ENCODE measurements around the gene ZFAND3. TPM values are rescaled to one million over a fixed set of nuclear protein-coding genes. Genes with fewer than 3 reads are reported as not detected.

ZFAND3 gene
- total and polyA plus RNA-seq, 2 experiments from 2014 or later: 16.9 to 28.2 TPM

DNA sequence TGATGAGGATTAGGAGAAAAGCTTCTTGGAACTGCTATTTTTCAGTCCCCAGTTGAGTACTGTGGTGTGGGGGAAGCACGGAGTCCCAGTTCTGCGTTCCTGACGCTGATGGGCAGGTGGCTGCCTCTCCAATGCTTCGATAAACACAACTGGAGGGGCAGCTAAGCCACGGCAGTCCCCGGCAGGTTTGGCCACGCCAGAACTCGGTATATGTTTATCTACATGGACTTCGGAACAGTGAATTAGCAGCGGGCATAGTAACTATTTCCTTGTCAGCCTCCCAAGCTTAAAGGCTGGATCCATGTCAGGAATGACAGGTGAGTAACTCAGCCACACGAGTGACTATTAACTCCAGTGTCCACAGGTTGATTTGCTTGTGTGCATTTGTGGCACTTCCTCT is 354.4 kb downstream of the ZFAND3 start:
- ATAC-seq: no peak
- no peaks in the 10 kb centered on the region for H4K20me1 ChIP-seq (replicated peaks; ENCODE audit: insufficient read depth)
- no peak for DNase-seq (ENCODE audit: low spot score)
- Mint-ChIP-seq H3K4me3 (no peak overlapping the region), H3K36me3 (ENCODE audit: low read depth) (no peaks in the 10 kb centered on the region), H3K9me3 (no peaks in the 10 kb centered on the region), H3K27me3 (ENCODE audit: insufficient read depth, low read depth, poor library complexity) (peaks cover 22% of the 10 kb centered on the region), H3K4me1 (peaks cover 50% of the 10 kb centered on the region), H3K27ac (no peak overlapping the region)
- TF ChIP-seq, protein P1, sequence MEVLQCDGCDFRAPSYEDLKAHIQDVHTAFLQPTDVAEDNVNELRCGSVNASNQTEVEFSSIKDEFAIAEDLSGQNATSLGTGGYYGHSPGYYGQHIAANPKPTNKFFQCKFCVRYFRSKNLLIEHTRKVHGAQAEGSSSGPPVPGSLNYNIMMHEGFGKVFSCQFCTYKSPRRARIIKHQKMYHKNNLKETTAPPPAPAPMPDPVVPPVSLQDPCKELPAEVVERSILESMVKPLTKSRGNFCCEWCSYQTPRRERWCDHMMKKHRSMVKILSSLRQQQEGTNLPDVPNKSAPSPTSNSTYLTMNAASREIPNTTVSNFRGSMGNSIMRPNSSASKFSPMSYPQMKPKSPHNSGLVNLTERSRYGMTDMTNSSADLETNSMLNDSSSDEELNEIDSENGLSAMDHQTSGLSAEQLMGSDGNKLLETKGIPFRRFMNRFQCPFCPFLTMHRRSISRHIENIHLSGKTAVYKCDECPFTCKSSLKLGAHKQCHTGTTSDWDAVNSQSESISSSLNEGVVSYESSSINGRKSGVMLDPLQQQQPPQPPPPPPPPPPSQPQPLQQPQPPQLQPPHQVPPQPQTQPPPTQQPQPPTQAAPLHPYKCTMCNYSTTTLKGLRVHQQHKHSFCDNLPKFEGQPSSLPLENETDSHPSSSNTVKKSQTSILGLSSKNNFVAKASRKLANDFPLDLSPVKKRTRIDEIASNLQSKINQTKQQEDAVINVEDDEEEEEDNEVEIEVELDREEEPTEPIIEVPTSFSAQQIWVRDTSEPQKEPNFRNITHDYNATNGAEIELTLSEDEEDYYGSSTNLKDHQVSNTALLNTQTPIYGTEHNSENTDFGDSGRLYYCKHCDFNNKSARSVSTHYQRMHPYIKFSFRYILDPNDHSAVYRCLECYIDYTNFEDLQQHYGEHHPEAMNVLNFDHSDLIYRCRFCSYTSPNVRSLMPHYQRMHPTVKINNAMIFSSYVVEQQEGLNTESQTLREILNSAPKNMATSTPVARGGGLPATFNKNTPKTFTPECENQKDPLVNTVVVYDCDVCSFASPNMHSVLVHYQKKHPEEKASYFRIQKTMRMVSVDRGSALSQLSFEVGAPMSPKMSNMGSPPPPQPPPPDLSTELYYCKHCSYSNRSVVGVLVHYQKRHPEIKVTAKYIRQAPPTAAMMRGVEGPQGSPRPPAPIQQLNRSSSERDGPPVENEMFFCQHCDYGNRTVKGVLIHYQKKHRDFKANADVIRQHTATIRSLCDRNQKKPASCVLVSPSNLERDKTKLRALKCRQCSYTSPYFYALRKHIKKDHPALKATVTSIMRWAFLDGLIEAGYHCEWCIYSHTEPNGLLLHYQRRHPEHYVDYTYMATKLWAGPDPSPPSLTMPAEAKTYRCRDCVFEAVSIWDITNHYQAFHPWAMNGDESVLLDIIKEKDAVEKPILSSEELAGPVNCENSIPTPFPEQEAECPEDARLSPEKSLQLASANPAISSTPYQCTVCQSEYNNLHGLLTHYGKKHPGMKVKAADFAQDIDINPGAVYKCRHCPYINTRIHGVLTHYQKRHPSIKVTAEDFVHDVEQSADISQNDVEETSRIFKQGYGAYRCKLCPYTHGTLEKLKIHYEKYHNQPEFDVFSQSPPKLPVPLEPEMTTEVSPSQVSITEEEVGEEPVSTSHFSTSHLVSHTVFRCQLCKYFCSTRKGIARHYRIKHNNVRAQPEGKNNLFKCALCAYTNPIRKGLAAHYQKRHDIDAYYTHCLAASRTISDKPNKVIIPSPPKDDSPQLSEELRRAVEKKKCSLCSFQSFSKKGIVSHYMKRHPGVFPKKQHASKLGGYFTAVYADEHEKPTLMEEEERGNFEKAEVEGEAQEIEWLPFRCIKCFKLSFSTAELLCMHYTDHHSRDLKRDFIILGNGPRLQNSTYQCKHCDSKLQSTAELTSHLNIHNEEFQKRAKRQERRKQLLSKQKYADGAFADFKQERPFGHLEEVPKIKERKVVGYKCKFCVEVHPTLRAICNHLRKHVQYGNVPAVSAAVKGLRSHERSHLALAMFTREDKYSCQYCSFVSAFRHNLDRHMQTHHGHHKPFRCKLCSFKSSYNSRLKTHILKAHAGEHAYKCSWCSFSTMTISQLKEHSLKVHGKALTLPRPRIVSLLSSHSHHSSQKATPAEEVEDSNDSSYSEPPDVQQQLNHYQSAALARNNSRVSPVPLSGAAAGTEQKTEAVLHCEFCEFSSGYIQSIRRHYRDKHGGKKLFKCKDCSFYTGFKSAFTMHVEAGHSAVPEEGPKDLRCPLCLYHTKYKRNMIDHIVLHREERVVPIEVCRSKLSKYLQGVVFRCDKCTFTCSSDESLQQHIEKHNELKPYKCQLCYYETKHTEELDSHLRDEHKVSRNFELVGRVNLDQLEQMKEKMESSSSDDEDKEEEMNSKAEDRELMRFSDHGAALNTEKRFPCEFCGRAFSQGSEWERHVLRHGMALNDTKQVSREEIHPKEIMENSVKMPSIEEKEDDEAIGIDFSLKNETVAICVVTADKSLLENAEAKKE (CRISPR knock-in tag; IDR thresholded peaks at IDR 0.05): no peak
- H3K36me3 ChIP-seq (ENCODE audit: insufficient read depth): no peaks in the 10 kb centered on the region
- H3F3A ChIP-seq (replicated peaks; ENCODE audit: low read depth): no peaks in the 10 kb centered on the region
- no peak overlapping the region for H3K4me2 ChIP-seq
- H3K4me1 ChIP-seq (ENCODE audit: insufficient read depth): peaks cover 11% of the 10 kb centered on the region; the same call in 1 of the 2 replicates
- H3K27me3 ChIP-seq (ENCODE audit: insufficient read depth): no peaks in the 10 kb centered on the region
- H3K9me2 ChIP-seq (ENCODE audit: insufficient read depth): no peaks in the 10 kb centered on the region
- H3K4me3 ChIP-seq: no peak overlapping the region
- no peaks in the 10 kb centered on the region for H3K79me2 ChIP-seq (replicated peaks; ENCODE audit: insufficient read depth)
- no peak overlapping the region for H3K27ac ChIP-seq (ENCODE audit: low read depth)
- no peak overlapping the region for H2AFZ ChIP-seq

DNA sequence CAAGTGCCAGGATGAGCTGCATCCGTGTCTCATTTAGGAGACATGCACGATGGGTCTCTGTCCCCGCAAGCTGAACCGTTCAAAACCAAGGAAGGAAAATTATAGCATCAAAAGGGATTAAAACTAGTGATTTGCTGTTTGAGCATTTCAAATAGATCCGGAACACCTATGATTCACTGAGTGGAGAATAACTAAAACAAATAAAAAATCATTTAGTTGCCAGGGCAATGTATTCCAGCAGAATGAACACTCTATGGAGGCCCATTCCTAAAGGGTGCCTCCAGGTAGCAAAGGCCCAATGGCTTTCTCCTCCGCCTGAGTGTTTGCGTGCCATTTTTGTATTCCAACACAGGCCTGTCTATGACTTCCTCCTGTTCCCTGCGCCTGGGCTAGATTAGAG is 354.8 kb downstream of the ZFAND3 start:
- no peaks in the 10 kb centered on the region for H3K9me2 ChIP-seq (ENCODE audit: insufficient read depth)
- no peak for TF ChIP-seq ZNF331 (CRISPR knock-in tag; IDR thresholded peaks at IDR 0.05; ENCODE audit: low read depth)
- TF ChIP-seq, protein P2, sequence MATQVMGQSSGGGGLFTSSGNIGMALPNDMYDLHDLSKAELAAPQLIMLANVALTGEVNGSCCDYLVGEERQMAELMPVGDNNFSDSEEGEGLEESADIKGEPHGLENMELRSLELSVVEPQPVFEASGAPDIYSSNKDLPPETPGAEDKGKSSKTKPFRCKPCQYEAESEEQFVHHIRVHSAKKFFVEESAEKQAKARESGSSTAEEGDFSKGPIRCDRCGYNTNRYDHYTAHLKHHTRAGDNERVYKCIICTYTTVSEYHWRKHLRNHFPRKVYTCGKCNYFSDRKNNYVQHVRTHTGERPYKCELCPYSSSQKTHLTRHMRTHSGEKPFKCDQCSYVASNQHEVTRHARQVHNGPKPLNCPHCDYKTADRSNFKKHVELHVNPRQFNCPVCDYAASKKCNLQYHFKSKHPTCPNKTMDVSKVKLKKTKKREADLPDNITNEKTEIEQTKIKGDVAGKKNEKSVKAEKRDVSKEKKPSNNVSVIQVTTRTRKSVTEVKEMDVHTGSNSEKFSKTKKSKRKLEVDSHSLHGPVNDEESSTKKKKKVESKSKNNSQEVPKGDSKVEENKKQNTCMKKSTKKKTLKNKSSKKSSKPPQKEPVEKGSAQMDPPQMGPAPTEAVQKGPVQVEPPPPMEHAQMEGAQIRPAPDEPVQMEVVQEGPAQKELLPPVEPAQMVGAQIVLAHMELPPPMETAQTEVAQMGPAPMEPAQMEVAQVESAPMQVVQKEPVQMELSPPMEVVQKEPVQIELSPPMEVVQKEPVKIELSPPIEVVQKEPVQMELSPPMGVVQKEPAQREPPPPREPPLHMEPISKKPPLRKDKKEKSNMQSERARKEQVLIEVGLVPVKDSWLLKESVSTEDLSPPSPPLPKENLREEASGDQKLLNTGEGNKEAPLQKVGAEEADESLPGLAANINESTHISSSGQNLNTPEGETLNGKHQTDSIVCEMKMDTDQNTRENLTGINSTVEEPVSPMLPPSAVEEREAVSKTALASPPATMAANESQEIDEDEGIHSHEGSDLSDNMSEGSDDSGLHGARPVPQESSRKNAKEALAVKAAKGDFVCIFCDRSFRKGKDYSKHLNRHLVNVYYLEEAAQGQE (IDR thresholded peaks at IDR 0.05; ENCODE audit: unreplicated experiment): no peak
- no peak for TF ChIP-seq STAT1 (IDR thresholded peaks at IDR 0.05; ENCODE audit: unreplicated experiment)
- no peak for TF ChIP-seq CREB1 (CRISPR knock-in tag; IDR thresholded peaks at IDR 0.05; ENCODE audit: low read depth)
- no peak for TF ChIP-seq JUNB (IDR thresholded peaks at IDR 0.05; ENCODE audit: unreplicated experiment)
- TF ChIP-seq, protein P3, sequence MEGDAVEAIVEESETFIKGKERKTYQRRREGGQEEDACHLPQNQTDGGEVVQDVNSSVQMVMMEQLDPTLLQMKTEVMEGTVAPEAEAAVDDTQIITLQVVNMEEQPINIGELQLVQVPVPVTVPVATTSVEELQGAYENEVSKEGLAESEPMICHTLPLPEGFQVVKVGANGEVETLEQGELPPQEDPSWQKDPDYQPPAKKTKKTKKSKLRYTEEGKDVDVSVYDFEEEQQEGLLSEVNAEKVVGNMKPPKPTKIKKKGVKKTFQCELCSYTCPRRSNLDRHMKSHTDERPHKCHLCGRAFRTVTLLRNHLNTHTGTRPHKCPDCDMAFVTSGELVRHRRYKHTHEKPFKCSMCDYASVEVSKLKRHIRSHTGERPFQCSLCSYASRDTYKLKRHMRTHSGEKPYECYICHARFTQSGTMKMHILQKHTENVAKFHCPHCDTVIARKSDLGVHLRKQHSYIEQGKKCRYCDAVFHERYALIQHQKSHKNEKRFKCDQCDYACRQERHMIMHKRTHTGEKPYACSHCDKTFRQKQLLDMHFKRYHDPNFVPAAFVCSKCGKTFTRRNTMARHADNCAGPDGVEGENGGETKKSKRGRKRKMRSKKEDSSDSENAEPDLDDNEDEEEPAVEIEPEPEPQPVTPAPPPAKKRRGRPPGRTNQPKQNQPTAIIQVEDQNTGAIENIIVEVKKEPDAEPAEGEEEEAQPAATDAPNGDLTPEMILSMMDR (conservative IDR thresholded peaks at IDR 0.05; ENCODE audit: low read depth in 2 of 2): no peak
- TF ChIP-seq, protein P4, sequence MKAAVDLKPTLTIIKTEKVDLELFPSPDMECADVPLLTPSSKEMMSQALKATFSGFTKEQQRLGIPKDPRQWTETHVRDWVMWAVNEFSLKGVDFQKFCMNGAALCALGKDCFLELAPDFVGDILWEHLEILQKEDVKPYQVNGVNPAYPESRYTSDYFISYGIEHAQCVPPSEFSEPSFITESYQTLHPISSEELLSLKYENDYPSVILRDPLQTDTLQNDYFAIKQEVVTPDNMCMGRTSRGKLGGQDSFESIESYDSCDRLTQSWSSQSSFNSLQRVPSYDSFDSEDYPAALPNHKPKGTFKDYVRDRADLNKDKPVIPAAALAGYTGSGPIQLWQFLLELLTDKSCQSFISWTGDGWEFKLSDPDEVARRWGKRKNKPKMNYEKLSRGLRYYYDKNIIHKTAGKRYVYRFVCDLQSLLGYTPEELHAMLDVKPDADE (IDR thresholded peaks at IDR 0.05): no peak
- TF ChIP-seq NANOG (IDR thresholded peaks at IDR 0.05; ENCODE audit: borderline replicate concordance): no peak

More for the DNA sequence above, 354.8 kb downstream of the ZFAND3 start:
- Histone ChIP-seq H3K4me3 (no peak overlapping the region), H3K4me2 (no peak overlapping the region), H3K4me1 (ENCODE audit: insufficient read depth) (peaks cover 11% of the 10 kb centered on the region; the same call in 1 of the 2 replicates), H3K27ac (ENCODE audit: low read depth) (no peak overlapping the region), H3K36me3 (ENCODE audit: insufficient read depth) (no peaks in the 10 kb centered on the region), H2AFZ (no peak overlapping the region), H4K20me1 (replicated peaks; ENCODE audit: insufficient read depth) (no peaks in the 10 kb centered on the region), H3F3A (replicated peaks; ENCODE audit: low read depth) (no peaks in the 10 kb centered on the region), H3K27me3 (ENCODE audit: insufficient read depth) (no peaks in the 10 kb centered on the region), H3K79me2 (replicated peaks; ENCODE audit: insufficient read depth) (no peaks in the 10 kb centered on the region)
- ATAC-seq: no peak
- Mint-ChIP-seq H3K4me3 (no peak overlapping the region), H3K27ac (no peak overlapping the region), H3K4me1 (peaks cover 53% of the 10 kb centered on the region), H3K27me3 (ENCODE audit: insufficient read depth, low read depth, poor library complexity) (peaks cover 23% of the 10 kb centered on the region), H3K9me3 (no peaks in the 10 kb centered on the region), H3K36me3 (ENCODE audit: low read depth) (no peaks in the 10 kb centered on the region)
- DNase-seq (ENCODE audit: low spot score): no peak

Data from GM23338 (cell line).